K562 (cell line): Measurements from ENCODE around the gene UBE2U. TPM values are rescaled to one million over a fixed set of nuclear protein-coding genes. Genes with fewer than 3 reads are reported as not detected.

ENCODE experiments used
- ATAC-seq: fragments of 200-7000 bp; cut with Tn5 transposase; 3 replicates; pipeline ENCODE4 v1.9.1; 2020; ENCODE audit warnings: moderate library complexity
- BruUV-seq: library from RNA; stranded (reverse); fragments of 400-500 nt; replicated peaks from 2 replicates; lab custom pipeline; 2021; lab: Mats Ljungman, UMichigan
- CTCF ChIA-PET: fragments of 300-600 bp; formaldehyde crosslinking; extraction: SDS; loops from one replicate; lab custom pipeline; 2021; ENCODE audit warnings: low intra/inter-chr PET ratio; lab: Yijun Ruan, JAX
- POLR2A ChIA-PET: fragments of 300-600, 350-650 bp; sonication (Branson Sonifier 250); formaldehyde crosslinking; extraction: SDS; loops from one replicate; lab custom pipeline; 2021; ENCODE audit warnings: antibody characterized with exemption, inconsistent platforms; lab: Yijun Ruan, JAX
- DNase-seq, 4 experiments: peaks; one replicate each; pipeline versions ENCODE4 v3.0.0 to v3.0.0-alpha.2; 2011 to 2018; ENCODE audit warnings: low spot score in 3 of 4, mixed read lengths in 3 of 4; ENCODE audit errors: extremely low read depth in 1 of 4
- FAIRE-seq: peaks from 2 replicates; lab custom pipeline; 2011; peaks lifted over from hg19 to GRCh38; lab: Jason Lieb, UNC
- H2AFZ ChIP-seq: 2 replicates; pipeline ENCODE4 v1.6.0; 2011; ENCODE audit warnings: low read depth, low read length, control low read depth, inconsistent platforms
- H3K27ac ChIP-seq: fragments of 200-600 bp; 3 replicates; pipeline ENCODE4 v1.8.0; 2011; ENCODE audit warnings: low read depth, mild to moderate bottlenecking, control low read depth, inconsistent platforms, low read length, moderate library complexity, mixed read lengths; ENCODE audit errors: extremely low read depth
- H3K27me3 ChIP-seq, 2 experiments: fragments of 300-600 bp in 1 of 2; 2 replicates in 1 of 2; 3 replicates in 1 of 2; pipeline versions ENCODE4 v1.6.0 to v1.8.0; 2011; ENCODE audit warnings: inconsistent platforms in 2 of 2, low read length in 2 of 2, mild to moderate bottlenecking in 1 of 2, mixed read lengths in 1 of 2, moderate library complexity in 1 of 2; ENCODE audit not compliant: control insufficient read depth in 2 of 2, insufficient read depth in 2 of 2
- H3K36me3 ChIP-seq: fragments of 300-600 bp; 3 replicates; pipeline ENCODE4 v1.8.0; 2011; ENCODE audit warnings: mild to moderate bottlenecking, low read length, inconsistent platforms; ENCODE audit not compliant: control insufficient read depth, insufficient read depth
- H3K4me1 ChIP-seq, 2 experiments: fragments of 200-600 bp in 1 of 2; replicated peaks in 1 of 2; 2 replicates in 1 of 2; 3 replicates in 1 of 2; pipeline versions ENCODE4 v1.5.1 to v1.8.0; 2011; ENCODE audit warnings: inconsistent platforms in 2 of 2, low read length in 2 of 2, mild to moderate bottlenecking in 1 of 2, mixed read lengths in 1 of 2, moderate library complexity in 1 of 2; ENCODE audit not compliant: control insufficient read depth in 2 of 2, insufficient read depth in 2 of 2
- H3K4me2 ChIP-seq: 2 replicates; pipeline ENCODE4 v1.6.1; 2011; ENCODE audit warnings: low read length, control low read depth, inconsistent platforms, mixed read lengths; ENCODE audit not compliant: insufficient read depth
- H3K4me3 ChIP-seq: fragments of 200-600 bp; sonication (generic), shearing (Covaris generic); 2 replicates; pipeline ENCODE4 v1.5.1; 2016; ENCODE audit warnings: control low read depth, inconsistent platforms
- H3K79me2 ChIP-seq: fragments of 200-600 bp; 3 replicates; pipeline ENCODE4 v1.8.0; 2011; ENCODE audit warnings: low read length, inconsistent platforms; ENCODE audit not compliant: control insufficient read depth, insufficient read depth
- H3K9ac ChIP-seq, 2 experiments: 2 replicates each; pipeline versions ENCODE4 v1.6.0 to v1.6.1; 2011; ENCODE audit warnings: low read depth in 2 of 2, low read length in 2 of 2, control low read depth in 1 of 2, inconsistent platforms in 1 of 2, mild to moderate bottlenecking in 1 of 2, mixed read lengths in 1 of 2; ENCODE audit not compliant: insufficient read depth in 1 of 2
- H3K9me1 ChIP-seq: one replicate; pipeline ENCODE4 v1.6.0; 2011; ENCODE audit warnings: inconsistent platforms, mild to moderate bottlenecking, low read length, moderate library complexity; ENCODE audit not compliant: control insufficient read depth, insufficient read depth
- H3K9me3 ChIP-seq: replicated peaks from 2 replicates; pipeline ENCODE4 v1.5.1; 2011; ENCODE audit warnings: low read depth, low read length, inconsistent platforms; ENCODE audit not compliant: control insufficient read depth, insufficient read depth
- H4K20me1 ChIP-seq: replicated peaks from 2 replicates; pipeline ENCODE4 v1.6.1; 2011; ENCODE audit warnings: low read length, inconsistent platforms, mixed read lengths; ENCODE audit not compliant: control insufficient read depth, insufficient read depth
- BCL6 ChIP-seq: fragments of 250-450 bp; sonication (Bioruptor Pico); IDR thresholded peaks from 2 replicates; pipeline ENCODE4 v1.4.0; 2020
- COPS2 ChIP-seq: fragments of 450-650 bp; conservative IDR thresholded peaks from 2 replicates; pipeline ENCODE4 v1.6.1; 2016; ENCODE audit warnings: mild to moderate bottlenecking, moderate library complexity
- HDAC2 ChIP-seq: fragments of 450-650 bp; IDR thresholded peaks from 2 replicates; pipeline ENCODE4 v1.6.1; 2016; ENCODE audit warnings: mild to moderate bottlenecking
- L3MBTL2 ChIP-seq: fragments of 450-650 bp; IDR thresholded peaks from 2 replicates; pipeline ENCODE4 v1.6.1; 2016; ENCODE audit warnings: mild to moderate bottlenecking, moderate library complexity
- MEF2A ChIP-seq: IDR thresholded peaks from 2 replicates; pipeline ENCODE4 v1.6.1; 2011; ENCODE audit warnings: low read depth, mild to moderate bottlenecking, low read length, moderate library complexity; ENCODE audit not compliant: control insufficient read depth
- PHF21A ChIP-seq: fragments of 450-650 bp; IDR thresholded peaks from 2 replicates; pipeline ENCODE4 v1.6.1; 2017; ENCODE audit warnings: low read depth, borderline replicate concordance
- TGIF2 ChIP-seq: sonication (generic); formaldehyde crosslinking; IDR thresholded peaks from 2 replicates; pipeline ENCODE4 v1.8.1; 2022; ENCODE audit warnings: mild to moderate bottlenecking, missing genetic modification reagents, moderate library complexity
- USF1 ChIP-seq: sonication (generic); formaldehyde crosslinking; IDR thresholded peaks from 2 replicates; pipeline ENCODE4 v1.9.0; 2022; ENCODE audit warnings: mild to moderate bottlenecking, missing genetic modification reagents
- ZBED1 ChIP-seq: IDR thresholded peaks from 2 replicates; pipeline ENCODE4 v1.6.1; 2014
- ZNF12 ChIP-seq: sonication (generic); formaldehyde crosslinking; IDR thresholded peaks from 2 replicates; pipeline ENCODE4 v1.4.0; 2020; ENCODE audit warnings: mild to moderate bottlenecking, missing genetic modification reagents
- ZNF124 ChIP-seq: sonication (generic); formaldehyde crosslinking; IDR thresholded peaks from 2 replicates; pipeline ENCODE4 v1.8.1; 2022; ENCODE audit warnings: missing genetic modification reagents
- ZNF395 ChIP-seq: fragments of 200-800 bp; sonication (Bioruptor generic); IDR thresholded peaks from 2 replicates; pipeline ENCODE4 v1.6.1; 2017; ENCODE audit warnings: missing genetic modification characterization, missing compliant biosample characterization
- ZZZ3 ChIP-seq: fragments of 450-650 bp; IDR thresholded peaks from 2 replicates; pipeline ENCODE4 v1.6.1; 2016; ENCODE audit warnings: antibody characterized with exemption, mild to moderate bottlenecking, moderate library complexity
- WGBS: fragments of 100-300 bp; shearing (Covaris generic); methylation state at CpG from one replicate; pipeline ENCODE4 v1.1.6; 2016; ENCODE audit warnings: low coverage, mixed read lengths; ENCODE audit not compliant: insufficient coverage; ENCODE audit errors: missing lambda C conversion rate; 5-methylcytosine and 5-hydroxymethylcytosine counted together
- in situ Hi-C: fragments of 300-500 bp; cut with MboI; formaldehyde crosslinking; loops from 4 replicates; pipeline ENCODE4 v1.15.0; 2018; ENCODE audit warnings: inconsistent platforms, mixed read lengths
- intact Hi-C: fragments of 100-400 bp; cut with micrococcal nuclease; formaldehyde crosslinking; loops from 2 replicates; pipeline ENCODE4 v1.14.2; 2022
- polyA plus RNA-seq, 8 experiments: library from polyadenylated mRNA; depleted of rRNA in 4 of 8; stranded (reverse) in 5 of 8; unstranded in 3 of 8; fragments of >200 nt; fragmentation: Nextera tagmentation in 2 of 8; fragmentation: Illumina TruSeq in 1 of 8; extraction: Ambion mirVana in 2 of 8; extraction: Trizol in 1 of 8; gene quantifications; 2 replicates each; pipeline versions ENCODE4 v1.2.1 to v1.2.3, GENCODE V29; 2011 to 2014; ENCODE audit warnings: inconsistent platforms in 1 of 8, missing spikeins in 1 of 8
- total RNA-seq, 7 experiments: library from RNA; depleted of rRNA in 6 of 7; stranded (reverse); fragments of >200 nt in 6 of 7; fragmentation: Illumina TruSeq in 2 of 7; extraction: Trizol in 2 of 7; gene quantifications; 2 replicates each; pipeline versions ENCODE4 v1.2.1 to v1.2.3, GENCODE V29; 2011 to 2021; ENCODE audit warnings: low replicate concordance in 1 of 7
- TF ChIP-seq, protein P1 (sequence below): fragments of 450-650 bp; IDR thresholded peaks from 2 replicates; pipeline ENCODE4 v1.7.0; 2016; ENCODE audit warnings: borderline replicate concordance

UBE2U gene
- total and polyA plus RNA-seq, 9 of the 15 experiments (the other 6 are each of a cell fraction or from before 2014, with no cell fraction given), result not detected

DNA sequence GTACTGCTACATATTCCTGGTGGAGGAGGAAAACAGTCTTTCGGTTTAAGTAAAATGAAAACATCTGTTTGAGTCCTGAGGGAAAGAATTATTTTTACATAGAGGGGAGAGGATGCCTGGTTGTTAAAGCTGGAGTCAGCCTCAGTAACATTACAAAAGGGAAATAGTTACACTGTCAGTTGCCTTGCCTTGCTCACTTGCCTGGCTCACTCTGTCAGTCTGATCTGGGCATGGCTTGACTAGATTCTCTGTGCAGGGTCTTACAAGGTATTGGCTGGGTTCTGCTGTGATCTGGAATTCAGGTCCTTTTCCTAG lies 8.4 kb upstream of the UBE2U start:
- BruUV-seq, result no TSS peak
- intact Hi-C loops, result no loop called here
- H4K20me1 ChIP-seq, result no peaks in the 10 kb centered on the region
- H3K9ac ChIP-seq, result no peak overlapping the region
- no peaks in the 10 kb centered on the region for H3K4me1 ChIP-seq
- DNase-seq, result no peak
- peaks cover 0 to 5% of the 10 kb centered on the region in 2 experiments; a peak in 2 of 5 replicates for H3K27me3 ChIP-seq
- ChIA-PET CTCF (no interaction called here), POLR2A (no interaction called here)
- WGBS, result 0% methylated on average over 1 of the region's 1 CpG
- in situ Hi-C loops, result no loop called here
- ATAC-seq, result no peak
- no peak overlapping the region for H3K27ac ChIP-seq
- H3K9me1 ChIP-seq, result no peaks in the 10 kb centered on the region
- H2AFZ ChIP-seq, result no peak overlapping the region
- H3K9me3 ChIP-seq, result no peaks in the 10 kb centered on the region
- no peaks in the 10 kb centered on the region for H3K79me2 ChIP-seq
- peak; percentile 26 for FAIRE-seq
- no peak overlapping the region for H3K4me3 ChIP-seq
- no peaks in the 10 kb centered on the region for H3K36me3 ChIP-seq
- H3K4me2 ChIP-seq, result no peak overlapping the region
- TF ChIP-seq, protein P1, sequence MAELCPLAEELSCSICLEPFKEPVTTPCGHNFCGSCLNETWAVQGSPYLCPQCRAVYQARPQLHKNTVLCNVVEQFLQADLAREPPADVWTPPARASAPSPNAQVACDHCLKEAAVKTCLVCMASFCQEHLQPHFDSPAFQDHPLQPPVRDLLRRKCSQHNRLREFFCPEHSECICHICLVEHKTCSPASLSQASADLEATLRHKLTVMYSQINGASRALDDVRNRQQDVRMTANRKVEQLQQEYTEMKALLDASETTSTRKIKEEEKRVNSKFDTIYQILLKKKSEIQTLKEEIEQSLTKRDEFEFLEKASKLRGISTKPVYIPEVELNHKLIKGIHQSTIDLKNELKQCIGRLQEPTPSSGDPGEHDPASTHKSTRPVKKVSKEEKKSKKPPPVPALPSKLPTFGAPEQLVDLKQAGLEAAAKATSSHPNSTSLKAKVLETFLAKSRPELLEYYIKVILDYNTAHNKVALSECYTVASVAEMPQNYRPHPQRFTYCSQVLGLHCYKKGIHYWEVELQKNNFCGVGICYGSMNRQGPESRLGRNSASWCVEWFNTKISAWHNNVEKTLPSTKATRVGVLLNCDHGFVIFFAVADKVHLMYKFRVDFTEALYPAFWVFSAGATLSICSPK, result no peak
- no peak for TF ChIP-seq ZNF395 (CRISPR knock-in tag)
- no peak for TF ChIP-seq TGIF2
- TF ChIP-seq COPS2, result no peak
- no peak for TF ChIP-seq L3MBTL2
- TF ChIP-seq ZNF12 (CRISPR knock-in tag), result no peak
- TF ChIP-seq ZBED1, result no peak
- no peak for TF ChIP-seq HDAC2
- TF ChIP-seq BCL6 (CRISPR knock-in tag), result no peak
- no peak for TF ChIP-seq USF1 (CRISPR knock-in tag)
- TF ChIP-seq ZZZ3, result no peak
- no peak for TF ChIP-seq ZNF124 (CRISPR knock-in tag)
- TF ChIP-seq MEF2A, result no peak
- TF ChIP-seq PHF21A, result no peak
